Measurements from ENCODE around the gene CTU2. TPM values are rescaled to one million over a fixed set of nuclear protein-coding genes. Genes with fewer than 3 reads are reported as not detected.

CTU2 gene
- total and polyA plus RNA-seq, 10 of the 15 experiments (the other 5 are each of a cell fraction or from before 2014, with no cell fraction given): 0.32 to 44.5 (median 18.2) TPM

GRCh38 chr16:88747588-88748301 lies 41.4 kb downstream of the CTU2 start:
- no peaks in the 10 kb centered on the region for H3K27me3 ChIP-seq (replicated peaks in 1 of 2; ENCODE audit: control insufficient read depth in 2 of 2, insufficient read depth in 2 of 2, low read length in 1 of 2)
- no peaks in the 10 kb centered on the region; the same call in none of the 2 replicates for H3K79me2 ChIP-seq (ENCODE audit: control insufficient read depth, insufficient read depth, low read length)
- H3K36me3 ChIP-seq (ENCODE audit: control insufficient read depth in 2 of 2, insufficient read depth in 2 of 2, low read length in 1 of 2): peaks cover 0 to 15% of the 10 kb centered on the region in 2 experiments; a peak in 3 of 4 replicates
- BruUV-seq (replicated peaks): no TSS peak
- no peak overlapping the region for H3K9ac ChIP-seq (ENCODE audit: control insufficient read depth, insufficient read depth, low read length)
- POLR2A ChIA-PET: interaction anchor here (0.6 kb wide), 1 partner anchor 20 kb away, joined by 3 read pairs; no protein-coding TSS in a partner anchor
- H4K20me1 ChIP-seq (ENCODE audit: control insufficient read depth, insufficient read depth): no peaks in the 10 kb centered on the region
- SMC1A ChIA-PET (ENCODE audit: uncharacterized antibody, unreplicated experiment): interaction anchor here (0.9 to 1.1 kb wide), 2 partner anchors 10 to 33 kb away, joined by 3 to 4 read pairs; no protein-coding TSS in a partner anchor
- H2AFZ ChIP-seq (ENCODE audit: control insufficient read depth, low read depth, low read length): no peak overlapping the region
- H3K4me3 ChIP-seq: no peak overlapping the region
- no peaks in the 10 kb centered on the region for H3K9me3 ChIP-seq (replicated peaks; ENCODE audit: control insufficient read depth, insufficient read depth, low read length)
- RAD21 ChIA-PET (ENCODE audit: unreplicated experiment): interaction anchor here (2.4 kb wide), 1 partner anchor 11 kb away, joined by 11 read pairs; no protein-coding TSS in a partner anchor
- intact Hi-C loops (cut with micrococcal nuclease; ENCODE audit: unreplicated experiment): loop anchor here (10.0 kb wide), 1 partner anchor 467 kb away; the partner anchor contains the start of gene ZNF778
- no peak overlapping the region for H3K4me2 ChIP-seq (ENCODE audit: control insufficient read depth, insufficient read depth)
- in situ Hi-C loops (cut with MboI): loop anchor here (5.0 kb wide), 2 partner anchors 420 to 465 kb away; no protein-coding TSS in a partner anchor
- ATAC-seq (peak; percentile 85), DNase-seq (ENCODE audit: low read depth, low spot score) (no peak), FAIRE-seq (no peak)
- CTCF ChIA-PET: interaction anchor here (1.0 to 1.8 kb wide), 4 partner anchors 10 to 37 kb away, joined by 3 to 8 read pairs (median 3); no protein-coding TSS in a partner anchor
- WGBS (ENCODE audit: insufficient coverage, insufficient replicate concordance, low lambda C conversion rate, missing lambda C conversion rate): 63% methylated on average over 26 of the region's 26 CpGs
- no peak overlapping the region for H3K27ac ChIP-seq (ENCODE audit: control insufficient read depth, insufficient read depth)
- H3K4me1 ChIP-seq (ENCODE audit: control insufficient read depth, insufficient read depth, low read length): peaks cover 11% of the 10 kb centered on the region
- TF ChIP-seq ZNF24 (IDR thresholded peaks at IDR 0.05) (no peak), POLR2A (IDR thresholded peaks at IDR 0.05; ENCODE audit: low read depth, low read length) (no peak), ATF3 (IDR thresholded peaks at IDR 0.05; ENCODE audit: borderline replicate concordance, extremely low read depth, low read depth, low read length) (no peak), MLLT1 (IDR thresholded peaks at IDR 0.05) (no peak), SREBF2 (IDR thresholded peaks at IDR 0.05; ENCODE audit: low read length) (no peak), POLR2AphosphoS2 (IDR thresholded peaks at IDR 0.05; ENCODE audit: low read depth, low read length) (no peak), CEBPZ (IDR thresholded peaks at IDR 0.05; ENCODE audit: low read depth, low read length) (no peak), SREBF1 (IDR thresholded peaks at IDR 0.05; ENCODE audit: low read length) (no peak), YY1 (IDR thresholded peaks at IDR 0.05; ENCODE audit: low read depth, low read length) (0 out of 2 replicates have a peak, but pooled peaks have one; percentile 26), PAX5 (IDR thresholded peaks at IDR 0.05; ENCODE audit: borderline replicate concordance, low read depth, low read length) (peak; percentile 91), STAT1 (conservative IDR thresholded peaks at IDR 0.05) (no peak), NFIC (IDR thresholded peaks at IDR 0.05; ENCODE audit: low read depth, low read length) (no peak), E2F4 (IDR thresholded peaks at IDR 0.05; ENCODE audit: low read depth, low read length) (no peak), ASH2L (IDR thresholded peaks at IDR 0.05; ENCODE audit: borderline replicate concordance, low read depth) (no peak), SIX5 (IDR thresholded peaks at IDR 0.05; ENCODE audit: low read depth, low read length, severe bottlenecking) (no peak), NR2C2 (IDR thresholded peaks at IDR 0.05; ENCODE audit: borderline replicate concordance, control insufficient read depth, insufficient read length, low read depth) (no peak), MEF2B (IDR thresholded peaks at IDR 0.05; ENCODE audit: partially characterized antibody, poor library complexity, severe bottlenecking) (peak; percentile 83), CREB1 (IDR thresholded peaks at IDR 0.05; ENCODE audit: low read depth) (no peak)

Measured in GM12878 (cell line).